ENCODE measurements around the gene PKP4. TPM values are rescaled to one million over a fixed set of nuclear protein-coding genes. Genes with fewer than 3 reads are reported as not detected.

The PKP4 gene
- polyA plus RNA-seq, 1 donor from 2014 or later: 24.2 TPM

DNA sequence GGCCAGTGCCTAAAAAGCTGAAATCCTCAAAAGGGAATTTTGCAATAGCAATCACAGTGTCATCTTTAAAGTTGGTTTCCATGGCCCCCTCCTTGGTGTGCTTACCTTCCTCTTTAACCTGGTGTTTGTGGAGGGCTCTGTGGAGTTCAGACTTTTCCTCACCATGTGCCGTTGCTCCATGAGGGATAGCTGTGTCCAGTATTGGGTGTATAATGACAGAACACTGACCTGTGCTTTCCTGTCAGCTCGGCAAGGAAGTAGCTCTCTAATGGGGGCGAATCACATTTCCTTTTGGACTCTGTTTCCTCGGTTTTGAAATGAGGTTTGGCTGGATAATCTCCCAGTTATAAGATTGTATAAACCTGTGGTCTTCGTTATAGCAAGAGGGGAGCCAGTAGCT, 172.4 kb downstream of the PKP4 start:
- no peaks in the 10 kb centered on the region for H3K27me3 ChIP-seq (ENCODE audit: insufficient read depth, low read depth, low read length)
- no peak overlapping the region for H3K4me3 ChIP-seq (ENCODE audit: low read length)
- TF ChIP-seq EP300 (conservative IDR thresholded peaks at IDR 0.05; ENCODE audit: poor library complexity, severe bottlenecking) (no peak), POLR2AphosphoS5 (IDR thresholded peaks at IDR 0.05) (no peak), MXI1 (conservative IDR thresholded peaks at IDR 0.05; ENCODE audit: poor library complexity, severe bottlenecking) (no peak), RAD21 (conservative IDR thresholded peaks at IDR 0.05) (no peak), SMC3 (conservative IDR thresholded peaks at IDR 0.05; ENCODE audit: poor library complexity) (no peak), TAF1 (IDR thresholded peaks at IDR 0.05; ENCODE audit: low read depth) (no peak), EZH2 (IDR thresholded peaks at IDR 0.05; ENCODE audit: borderline replicate concordance, insufficient read depth, low read length, poor library complexity, severe bottlenecking) (no peak)
- TF ChIP-seq, protein P1, sequence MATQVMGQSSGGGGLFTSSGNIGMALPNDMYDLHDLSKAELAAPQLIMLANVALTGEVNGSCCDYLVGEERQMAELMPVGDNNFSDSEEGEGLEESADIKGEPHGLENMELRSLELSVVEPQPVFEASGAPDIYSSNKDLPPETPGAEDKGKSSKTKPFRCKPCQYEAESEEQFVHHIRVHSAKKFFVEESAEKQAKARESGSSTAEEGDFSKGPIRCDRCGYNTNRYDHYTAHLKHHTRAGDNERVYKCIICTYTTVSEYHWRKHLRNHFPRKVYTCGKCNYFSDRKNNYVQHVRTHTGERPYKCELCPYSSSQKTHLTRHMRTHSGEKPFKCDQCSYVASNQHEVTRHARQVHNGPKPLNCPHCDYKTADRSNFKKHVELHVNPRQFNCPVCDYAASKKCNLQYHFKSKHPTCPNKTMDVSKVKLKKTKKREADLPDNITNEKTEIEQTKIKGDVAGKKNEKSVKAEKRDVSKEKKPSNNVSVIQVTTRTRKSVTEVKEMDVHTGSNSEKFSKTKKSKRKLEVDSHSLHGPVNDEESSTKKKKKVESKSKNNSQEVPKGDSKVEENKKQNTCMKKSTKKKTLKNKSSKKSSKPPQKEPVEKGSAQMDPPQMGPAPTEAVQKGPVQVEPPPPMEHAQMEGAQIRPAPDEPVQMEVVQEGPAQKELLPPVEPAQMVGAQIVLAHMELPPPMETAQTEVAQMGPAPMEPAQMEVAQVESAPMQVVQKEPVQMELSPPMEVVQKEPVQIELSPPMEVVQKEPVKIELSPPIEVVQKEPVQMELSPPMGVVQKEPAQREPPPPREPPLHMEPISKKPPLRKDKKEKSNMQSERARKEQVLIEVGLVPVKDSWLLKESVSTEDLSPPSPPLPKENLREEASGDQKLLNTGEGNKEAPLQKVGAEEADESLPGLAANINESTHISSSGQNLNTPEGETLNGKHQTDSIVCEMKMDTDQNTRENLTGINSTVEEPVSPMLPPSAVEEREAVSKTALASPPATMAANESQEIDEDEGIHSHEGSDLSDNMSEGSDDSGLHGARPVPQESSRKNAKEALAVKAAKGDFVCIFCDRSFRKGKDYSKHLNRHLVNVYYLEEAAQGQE (IDR thresholded peaks at IDR 0.05; ENCODE audit: borderline replicate concordance): no peak
- TF ChIP-seq, protein P2, sequence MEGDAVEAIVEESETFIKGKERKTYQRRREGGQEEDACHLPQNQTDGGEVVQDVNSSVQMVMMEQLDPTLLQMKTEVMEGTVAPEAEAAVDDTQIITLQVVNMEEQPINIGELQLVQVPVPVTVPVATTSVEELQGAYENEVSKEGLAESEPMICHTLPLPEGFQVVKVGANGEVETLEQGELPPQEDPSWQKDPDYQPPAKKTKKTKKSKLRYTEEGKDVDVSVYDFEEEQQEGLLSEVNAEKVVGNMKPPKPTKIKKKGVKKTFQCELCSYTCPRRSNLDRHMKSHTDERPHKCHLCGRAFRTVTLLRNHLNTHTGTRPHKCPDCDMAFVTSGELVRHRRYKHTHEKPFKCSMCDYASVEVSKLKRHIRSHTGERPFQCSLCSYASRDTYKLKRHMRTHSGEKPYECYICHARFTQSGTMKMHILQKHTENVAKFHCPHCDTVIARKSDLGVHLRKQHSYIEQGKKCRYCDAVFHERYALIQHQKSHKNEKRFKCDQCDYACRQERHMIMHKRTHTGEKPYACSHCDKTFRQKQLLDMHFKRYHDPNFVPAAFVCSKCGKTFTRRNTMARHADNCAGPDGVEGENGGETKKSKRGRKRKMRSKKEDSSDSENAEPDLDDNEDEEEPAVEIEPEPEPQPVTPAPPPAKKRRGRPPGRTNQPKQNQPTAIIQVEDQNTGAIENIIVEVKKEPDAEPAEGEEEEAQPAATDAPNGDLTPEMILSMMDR (IDR thresholded peaks at IDR 0.05; ENCODE audit: poor library complexity, severe bottlenecking): no peak
- no peaks in the 10 kb centered on the region for H3K9me2 ChIP-seq (ENCODE audit: insufficient read depth, low read length)
- no peak overlapping the region for H2AFZ ChIP-seq (ENCODE audit: low read depth, low read length)
- H3K79me2 ChIP-seq (replicated peaks; ENCODE audit: insufficient read depth, low read length): no peaks in the 10 kb centered on the region
- no peaks in the 10 kb centered on the region for H4K20me1 ChIP-seq (ENCODE audit: insufficient read depth)
- H3F3A ChIP-seq (ENCODE audit: insufficient read depth, low read length, poor library complexity, severe bottlenecking): no peaks in the 10 kb centered on the region
- H3K4me2 ChIP-seq (ENCODE audit: low read length): no peak overlapping the region
- no peak overlapping the region for H3K27ac ChIP-seq (ENCODE audit: low read length)
- H3K36me3 ChIP-seq (ENCODE audit: insufficient read depth, low read length): no peaks in the 10 kb centered on the region
- no peaks in the 10 kb centered on the region for H3K9me3 ChIP-seq (ENCODE audit: low read length)
- no peak overlapping the region for H3K9ac ChIP-seq (ENCODE audit: low read length)

DNA sequence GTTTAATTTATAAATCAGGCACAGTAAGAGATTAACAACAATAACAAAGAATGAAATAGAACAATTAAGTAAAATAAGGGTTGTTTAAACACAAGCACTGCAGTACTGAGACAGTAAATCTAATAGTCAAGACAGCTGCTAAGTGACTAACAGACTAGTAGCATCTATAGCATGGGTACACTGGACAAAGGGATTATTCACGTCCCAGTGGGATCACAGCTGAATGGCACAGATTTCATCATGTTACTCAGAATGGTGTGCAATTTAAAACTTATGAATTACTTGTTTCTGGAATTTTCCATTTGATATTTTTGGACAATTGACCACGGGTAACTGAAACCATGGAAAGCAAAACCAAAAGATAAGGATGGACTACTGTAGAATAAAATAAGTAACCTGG, 176.5 kb downstream of the PKP4 start:
- no peak overlapping the region for H3K27ac ChIP-seq (ENCODE audit: low read length)
- no peaks in the 10 kb centered on the region for H4K20me1 ChIP-seq (ENCODE audit: insufficient read depth)
- no peak overlapping the region for H3K4me3 ChIP-seq (ENCODE audit: low read length)

More for the DNA sequence above, 176.5 kb downstream of the PKP4 start:
- H3K9me3 ChIP-seq (ENCODE audit: low read length): no peaks in the 10 kb centered on the region
- H3K79me2 ChIP-seq (replicated peaks; ENCODE audit: insufficient read depth, low read length): no peaks in the 10 kb centered on the region
- no peak overlapping the region for H3K9ac ChIP-seq (ENCODE audit: low read length)
- no peak overlapping the region for H3K4me2 ChIP-seq (ENCODE audit: low read length)
- H2AFZ ChIP-seq (ENCODE audit: low read depth, low read length): no peak overlapping the region
- no peaks in the 10 kb centered on the region for H3K9me2 ChIP-seq (ENCODE audit: insufficient read depth, low read length)
- no peaks in the 10 kb centered on the region for H3K36me3 ChIP-seq (ENCODE audit: insufficient read depth, low read length)
- no peaks in the 10 kb centered on the region for H3K27me3 ChIP-seq (ENCODE audit: insufficient read depth, low read depth, low read length)
- TF ChIP-seq EZH2 (IDR thresholded peaks at IDR 0.05; ENCODE audit: borderline replicate concordance, insufficient read depth, low read length, poor library complexity, severe bottlenecking) (no peak), EP300 (conservative IDR thresholded peaks at IDR 0.05; ENCODE audit: poor library complexity, severe bottlenecking) (no peak), TAF1 (IDR thresholded peaks at IDR 0.05; ENCODE audit: low read depth) (no peak), SMC3 (conservative IDR thresholded peaks at IDR 0.05; ENCODE audit: poor library complexity) (no peak), POLR2AphosphoS5 (IDR thresholded peaks at IDR 0.05) (no peak), RAD21 (conservative IDR thresholded peaks at IDR 0.05) (no peak), MXI1 (conservative IDR thresholded peaks at IDR 0.05; ENCODE audit: poor library complexity, severe bottlenecking) (no peak)
- TF ChIP-seq, protein P2 (IDR thresholded peaks at IDR 0.05; ENCODE audit: poor library complexity, severe bottlenecking): no peak
- TF ChIP-seq, protein P1 (IDR thresholded peaks at IDR 0.05; ENCODE audit: borderline replicate concordance): no peak
- H3F3A ChIP-seq (ENCODE audit: insufficient read depth, low read length, poor library complexity, severe bottlenecking): no peaks in the 10 kb centered on the region
